Calu3 (cell line): ENCODE results near the gene SLC5A1. TPM values are rescaled to one million over a fixed set of nuclear protein-coding genes. Genes with fewer than 3 reads are reported as not detected.

ENCODE experiments used
- BruUV-seq: library from RNA; stranded (reverse); fragments of 400-500 nt; replicated peaks from 2 replicates; lab custom pipeline; 2021; lab: Mats Ljungman, UMichigan
- CTCF ChIA-PET: fragments of 300-600 bp; sonication (Branson Sonifier 250); formaldehyde crosslinking; loops from one replicate; lab custom pipeline; 2022; ENCODE audit warnings: antibody characterized with exemption; lab: Charles Lee
- DNase-seq: peaks from one replicate; pipeline ENCODE4 v3.0.0; 2022
- H3K27ac Mint-ChIP-seq: one replicate; pipeline ENCODE4 v1.8.0; 2022; ENCODE audit warnings: mixed read lengths; ENCODE audit not compliant: unreplicated experiment
- H3K27me3 Mint-ChIP-seq: one replicate; pipeline ENCODE4 v1.8.0; 2022; ENCODE audit warnings: mixed read lengths; ENCODE audit not compliant: unreplicated experiment
- H3K36me3 Mint-ChIP-seq: one replicate; pipeline ENCODE4 v1.8.0; 2022; ENCODE audit warnings: mild to moderate bottlenecking, moderate library complexity, mixed read lengths; ENCODE audit not compliant: insufficient read depth, unreplicated experiment
- H3K4me1 Mint-ChIP-seq: one replicate; pipeline ENCODE4 v1.8.0; 2022; ENCODE audit warnings: mild to moderate bottlenecking, low read depth, mixed read lengths; ENCODE audit not compliant: unreplicated experiment
- H3K4me3 Mint-ChIP-seq: one replicate; pipeline ENCODE4 v1.8.0; 2022; ENCODE audit warnings: mild to moderate bottlenecking, low read depth, moderate library complexity, mixed read lengths; ENCODE audit not compliant: unreplicated experiment
- H3K9me3 Mint-ChIP-seq: one replicate; pipeline ENCODE4 v1.8.0; 2022; ENCODE audit warnings: low read depth, mixed read lengths; ENCODE audit not compliant: unreplicated experiment
- CTCF ChIP-seq: fragments of 200-600 bp; IDR thresholded peaks from one replicate; pipeline ENCODE4 v1.8.0; 2022; ENCODE audit warnings: antibody characterized with exemption; ENCODE audit not compliant: unreplicated experiment
- intact Hi-C: fragments of 100-400 bp; cut with micrococcal nuclease; formaldehyde crosslinking; loops from one replicate; pipeline ENCODE4 v1.10.0; 2022; ENCODE audit not compliant: unreplicated experiment
- total RNA-seq: library from RNA; stranded (reverse); gene quantifications from 2 replicates; pipeline ENCODE4 v1.2.3, GENCODE V29; 2022

Gene SLC5A1
- total RNA-seq, 1 experiment from 2014 or later, result 8.6 TPM

GRCh38 chr22:32077151-32077550 lies 34.1 kb downstream of the SLC5A1 start:
- Mint-ChIP-seq H3K4me1 (peaks cover 27% of the 10 kb centered on the region), H3K36me3 (peaks cover 3% of the 10 kb centered on the region), H3K4me3 (no peak overlapping the region), H3K27ac (no peak overlapping the region), H3K27me3 (peaks cover 14% of the 10 kb centered on the region), H3K9me3 (no peaks in the 10 kb centered on the region)
- CTCF ChIA-PET, result interaction anchor here (0.7 kb wide), 1 partner anchor 107 kb away, joined by 4 read pairs; no protein-coding TSS in a partner anchor
- TF ChIP-seq CTCF, result no peak
- DNase-seq, result no peak
- intact Hi-C loops, result loop anchor here (5.0 kb wide), 1 partner anchor 55 kb away; no protein-coding TSS in a partner anchor
- BruUV-seq, result no TSS peak

- intact Hi-C loops, result loop anchor here (2.0 to 5.0 kb wide), 2 partner anchors 35 to 57 kb away; no protein-coding TSS in a partner anchor
- Mint-ChIP-seq H3K36me3 (peaks cover 3% of the 10 kb centered on the region), H3K27me3 (peaks cover 14% of the 10 kb centered on the region), H3K27ac (peak overlapping the region; percentile 37), H3K9me3 (no peaks in the 10 kb centered on the region), H3K4me3 (no peak overlapping the region), H3K4me1 (peaks cover 15% of the 10 kb centered on the region)
- DNase-seq, result peak; percentile 58
- TF ChIP-seq CTCF, result no peak
- CTCF ChIA-PET, result interaction anchor here (0.6 to 5.0 kb wide), 6 partner anchors 11 to 109 kb away, joined by 3 to 46 read pairs (median 6); partner anchors contain the start of gene SLC5A1
- no TSS peak for BruUV-seq
These were observed 36.3 kb downstream of the SLC5A1 start for GRCh38 chr22:32079130-32080089.

- peak; percentile 55 for DNase-seq
- BruUV-seq, result no TSS peak
- Mint-ChIP-seq H3K4me1 (peaks cover 15% of the 10 kb centered on the region), H3K27me3 (peaks cover 3% of the 10 kb centered on the region), H3K9me3 (no peaks in the 10 kb centered on the region), H3K27ac (no peak overlapping the region), H3K36me3 (peaks cover 3% of the 10 kb centered on the region), H3K4me3 (no peak overlapping the region)
- peak; percentile 82 for TF ChIP-seq CTCF
- CTCF ChIA-PET, result interaction anchor here (3.4 to 5.0 kb wide), 2 partner anchors 104 to 110 kb away, joined by 20 to 46 read pairs; no protein-coding TSS in a partner anchor
- intact Hi-C loops, result loop anchor here (1.0 kb wide), 1 partner anchor 104 kb away; no protein-coding TSS in a partner anchor
These were observed 37.8 kb downstream of the SLC5A1 start for GRCh38 chr22:32080904-32081303.

GRCh38 chr22:32082331-32082730 lies 39.3 kb downstream of the SLC5A1 start:
- Mint-ChIP-seq H3K9me3 (no peaks in the 10 kb centered on the region), H3K27ac (no peak overlapping the region), H3K36me3 (peaks cover 3% of the 10 kb centered on the region), H3K27me3 (no peaks in the 10 kb centered on the region), H3K4me1 (peaks cover 15% of the 10 kb centered on the region), H3K4me3 (no peak overlapping the region)
- intact Hi-C loops, result no loop called here
- CTCF ChIA-PET, result interaction anchor here (5.0 kb wide), 1 partner anchor 106 kb away, joined by 46 read pairs; no protein-coding TSS in a partner anchor
- BruUV-seq, result no TSS peak
- DNase-seq, result no peak
- no peak for TF ChIP-seq CTCF
